ENCODE results near the gene EOMES. TPM values are rescaled to one million over a fixed set of nuclear protein-coding genes. Genes with fewer than 3 reads are reported as not detected.

EOMES gene
- total and polyA plus RNA-seq, 2 donors (not counting 3 experiments of a cell fraction or from before 2014, with no cell fraction given): not detected

- Histone ChIP-seq H3K27me3 (ENCODE audit: control insufficient read depth in 2 of 2, insufficient read depth in 2 of 2, low read length in 2 of 2) (peaks cover 79 to 99% of the 10 kb centered on the region in 2 experiments), H3K4me2 (ENCODE audit: insufficient read depth, low read length) (peak overlapping the region; percentile 23), H3K4me3 (replicated peaks in 1 of 3; ENCODE audit: insufficient read depth in 1 of 3, low read depth in 1 of 3, low read length in 3 of 3) (no peak overlapping the region), H3K9me1 (replicated peaks; ENCODE audit: control insufficient read depth, extremely low read depth, insufficient read depth, low read length) (no peaks in the 10 kb centered on the region), H3K9ac (replicated peaks; ENCODE audit: extremely low read depth, insufficient read depth, low read length) (no peak overlapping the region), H2AFZ (ENCODE audit: low read depth, low read length) (no peak overlapping the region), H3K4me1 (ENCODE audit: control insufficient read depth, extremely low read depth, insufficient read depth, low read length) (peaks cover 9% of the 10 kb centered on the region), H3K27ac (ENCODE audit: insufficient read depth, low read depth, low read length) (no peak overlapping the region), H3K9me3 (replicated peaks; ENCODE audit: control insufficient read depth, insufficient read depth, low read length) (no peaks in the 10 kb centered on the region), H3K36me3 (ENCODE audit: control insufficient read depth in 2 of 2, extremely low read depth in 1 of 2, insufficient read depth in 2 of 2, low read length in 2 of 2) (no peaks in the 10 kb centered on the region), H3K79me2 (ENCODE audit: control insufficient read depth, insufficient read depth, low read length) (no peaks in the 10 kb centered on the region), H4K20me1 (replicated peaks; ENCODE audit: control insufficient read depth, extremely low read depth, insufficient read depth, low read length) (peaks cover 3% of the 10 kb centered on the region)
- POLR2A ChIA-PET: no interaction called here
- dilution Hi-C loops (cut with MboI; ENCODE audit: extremely low pct_ligation_motif_present, low sequenced_read_pairs): no loop called here
- FAIRE-seq (no peak), DNase-seq (ENCODE audit: low read depth, low spot score) (peak; percentile 24)
- TF ChIP-seq CTCF (IDR thresholded peaks at IDR 0.05; ENCODE audit: extremely low read depth in 1 of 2, insufficient read depth in 1 of 2, low read depth in 1 of 2, low read length in 2 of 2) (no peak), MAX (IDR thresholded peaks at IDR 0.05; ENCODE audit: insufficient read depth, insufficient read length) (no peak), MYC (IDR thresholded peaks at IDR 0.05; ENCODE audit: low read depth, low read length) (no peak), GATA2 (IDR thresholded peaks at IDR 0.05; ENCODE audit: insufficient read depth, insufficient read length, low read depth, low read length) (no peak), JUN (IDR thresholded peaks at IDR 0.05; ENCODE audit: borderline replicate concordance, insufficient read depth, insufficient read length, low read depth) (no peak), EZH2 (IDR thresholded peaks at IDR 0.05; ENCODE audit: borderline replicate concordance, low read depth, low read length, severe bottlenecking) (no peak), POLR2AphosphoS5 (IDR thresholded peaks at IDR 0.05; ENCODE audit: insufficient read depth, low read depth, low read length) (no peak), POLR2A (IDR thresholded peaks at IDR 0.05; ENCODE audit: low read depth, low read length) (no peak), FOS (IDR thresholded peaks at IDR 0.05; ENCODE audit: borderline replicate concordance, insufficient read depth, low read length) (no peak)
- BruUV-seq (replicated peaks): no TSS peak
- intact Hi-C loops (cut with micrococcal nuclease): loop anchor here (1.0 to 5.0 kb wide), 2 partner anchors 131 to 519 kb away; partner anchors contain the start of gene CMC1
- CTCF ChIA-PET: interaction anchor here (1.3 to 6.1 kb wide), 2 partner anchors 11 to 564 kb away, joined by 6 to 63 read pairs; no protein-coding TSS in a partner anchor
These were observed 900 bp upstream of the EOMES start for GRCh38 chr3:27723001-27723445.

Measured in endothelial cell of umbilical vein (primary cell).